Left colon (tissue), 2 donors: ENCODE measurements around the gene SUPT20HL2. TPM values are rescaled to one million over a fixed set of nuclear protein-coding genes. Genes with fewer than 3 reads are reported as not detected.
"Not testable (repeated sequence)": the region's sequence is repeated elsewhere in the genome, so short reads cannot be mapped to it uniquely, and the experiment has no call there.

Experiments used
- ATAC-seq: fragments of 200-7000 bp; cut with Tn5 transposase; one replicate; pipeline ENCODE4 v1.9.1; 2020; ENCODE audit warnings: mild to moderate bottlenecking, moderate library complexity
- DNase-seq, 2 donors: peaks; one replicate each; pipeline ENCODE4 v3.0.0-alpha.2; 2020
- intact Hi-C, 2 donors: fragments of 100-400 bp; cut with DNase I in 1 of 2; cut with micrococcal nuclease in 1 of 2; formaldehyde crosslinking; loops; one replicate each; pipeline versions ENCODE4 v1.11.2 to v1.14.0; 2022; cut with DNase I, micrococcal nuclease
- long read RNA-seq: library from polyadenylated mRNA; unstranded; transcript quantifications from one replicate; pipeline ENCODE4 v2.0.0, GENCODE V29; 2021
- total RNA-seq, 2 donors: library from RNA; stranded (reverse); fragmentation: NEBNext Ultra II Directional; extraction: Animal tissue kit (Norgen Biotek cat#: 25700); gene quantifications; one replicate each; pipeline ENCODE4 v1.2.1, GENCODE V29; 2021
- donor health status: DM: no; HTN: no; CAD: no.
- donor health status: DM: yes; HTN: yes; CAD: no.

Gene SUPT20HL2
- total RNA-seq: not detected
- long read RNA-seq: 0 reads

DNA sequence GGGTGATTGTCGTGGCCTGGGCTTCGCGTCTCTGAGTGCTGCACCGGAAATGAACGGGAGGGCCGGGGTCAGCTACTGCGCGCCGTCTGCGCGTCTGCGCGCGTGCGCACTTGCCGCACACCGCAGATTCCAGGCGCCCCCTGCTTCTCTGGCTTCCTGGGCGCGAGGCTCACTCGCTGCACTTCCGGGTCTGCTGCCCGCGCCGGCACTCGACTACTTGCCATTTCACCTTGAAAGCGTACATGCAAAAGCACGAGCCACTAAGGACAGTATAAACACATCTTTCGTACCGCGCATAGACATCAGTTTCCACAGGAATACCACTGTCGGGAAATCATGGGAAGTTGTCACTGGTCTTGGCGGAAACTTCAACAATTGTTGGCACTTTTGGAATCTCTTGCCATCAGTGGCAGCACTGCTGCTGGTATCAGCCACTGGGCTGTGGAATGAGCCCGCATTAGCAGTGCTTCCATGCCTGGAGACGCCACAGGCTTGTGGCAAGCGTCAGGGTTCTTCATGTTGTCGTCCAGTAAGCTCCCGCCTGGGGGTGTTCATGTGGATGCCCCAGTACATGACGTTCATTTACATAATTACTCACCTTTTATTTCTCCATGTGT, at the start of gene SUPT20HL2:
TSS of gene SUPT20HL2 (minus strand) at position 51 of the 617 bp plus-strand sequence. CDS start 754 bp downstream, outside the sequence.
- ATAC-seq (no peak), DNase-seq (no peak)
- intact Hi-C loops: no loop called here

- DNase-seq, ATAC-seq, intact Hi-C loops: not testable (repeated sequence)
These were observed 48.3 kb upstream of the SUPT20HL2 start for GRCh38 chrX:24362089-24362745.

DNA sequence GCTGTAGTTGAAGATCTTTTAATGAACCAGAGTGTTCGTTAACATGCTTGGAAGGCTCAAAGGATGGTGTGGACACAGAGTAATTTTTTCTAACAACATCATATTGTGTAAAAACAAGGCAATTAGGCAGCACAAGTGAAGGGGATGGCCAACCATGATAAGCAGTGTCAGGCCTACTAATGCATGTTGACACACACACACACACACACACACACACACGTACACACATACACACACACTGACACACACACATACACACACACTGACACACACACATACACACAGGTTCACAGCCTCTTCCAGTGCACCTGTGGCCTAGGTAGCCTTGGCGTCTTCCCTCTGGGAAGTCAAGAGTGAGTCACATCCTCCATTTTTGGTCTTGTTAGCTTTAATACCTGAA, 46.4 kb upstream of the SUPT20HL2 start, which contains the start of gene SUPT20HL1:
TSS of gene SUPT20HL1 (plus strand) at position 368 of the 400 bp plus-strand sequence. CDS start 2,122 bp downstream, outside the sequence.
- no peak for ATAC-seq
- no peak for DNase-seq
- intact Hi-C loops: no loop called here

DNA sequence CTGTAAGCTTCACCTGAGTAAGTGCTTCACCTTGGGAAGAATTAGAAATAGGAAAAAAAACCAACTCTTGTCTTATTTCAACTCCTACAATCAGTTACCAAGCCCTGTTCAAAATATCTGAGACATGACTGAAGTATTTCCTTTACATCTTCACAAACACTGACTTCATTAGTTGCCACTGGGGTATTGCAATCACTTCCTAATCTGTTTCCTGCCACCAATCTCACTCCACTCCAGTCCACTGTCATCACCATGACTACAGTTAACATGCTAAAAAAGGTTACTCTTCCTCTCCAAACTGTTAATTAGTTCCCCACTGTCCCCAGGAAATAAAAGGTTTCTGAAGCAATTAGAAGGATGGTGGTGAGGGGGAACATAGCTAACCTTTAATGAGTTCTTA, 43.2 kb upstream of the SUPT20HL2 start:
- intact Hi-C loops: no loop called here
- no peak for ATAC-seq

GRCh38 chrX:24355095-24355494, 41.2 kb upstream of the SUPT20HL2 start:
- DNase-seq (no peak), ATAC-seq (no peak)
- intact Hi-C loops: no loop called here

More for the DNA sequence above, 43.2 kb upstream of the SUPT20HL2 start:
- DNase-seq: no peak

DNA sequence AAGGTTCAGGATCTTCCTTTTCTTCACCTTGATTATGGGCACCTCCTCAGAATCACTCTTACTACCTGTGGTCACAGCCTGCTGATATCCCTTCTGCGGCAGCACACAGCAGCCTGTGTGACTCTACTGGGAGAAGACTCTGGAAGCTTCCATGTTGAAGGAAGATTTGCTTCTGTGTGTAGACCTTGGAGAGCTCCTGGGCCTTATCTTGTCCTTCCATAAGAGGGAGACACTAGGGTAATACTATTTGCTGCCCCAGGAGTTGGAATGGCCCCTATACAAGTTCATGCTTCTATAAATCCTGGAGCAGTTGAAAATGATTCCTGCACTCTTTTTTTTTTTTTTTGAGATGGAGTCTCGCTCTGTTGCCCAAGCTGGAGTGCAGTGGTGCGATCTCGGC, 36.3 kb upstream of the SUPT20HL2 start:
- intact Hi-C loops: no loop called here
- DNase-seq: no peak
- ATAC-seq: no peak

- intact Hi-C loops: no loop called here
- ATAC-seq: no peak
- DNase-seq: no peak
These were observed 34.0 kb upstream of the SUPT20HL2 start for GRCh38 chrX:24347881-24348280.

DNA sequence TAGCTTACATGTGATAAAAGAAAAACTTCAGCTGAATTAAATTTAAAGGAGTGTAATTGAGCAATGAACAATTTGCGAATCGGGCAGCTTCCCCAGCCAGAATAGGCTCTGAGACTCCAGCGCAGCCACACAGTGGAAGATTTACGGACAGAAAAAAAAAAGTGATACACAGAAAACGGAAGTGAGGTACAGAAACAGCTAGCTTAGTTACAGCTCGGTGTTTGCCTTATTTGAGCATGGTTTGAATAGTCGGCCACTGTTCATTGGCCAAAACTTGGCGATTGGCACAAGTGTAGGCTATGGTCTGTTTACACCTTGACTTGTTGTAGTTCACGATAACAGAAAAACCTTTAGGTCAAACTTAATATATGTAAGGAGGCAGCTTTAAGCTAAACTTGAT, 29.9 kb upstream of the SUPT20HL2 start:
- DNase-seq (no peak), ATAC-seq (no peak)
- intact Hi-C loops: no loop called here

DNA sequence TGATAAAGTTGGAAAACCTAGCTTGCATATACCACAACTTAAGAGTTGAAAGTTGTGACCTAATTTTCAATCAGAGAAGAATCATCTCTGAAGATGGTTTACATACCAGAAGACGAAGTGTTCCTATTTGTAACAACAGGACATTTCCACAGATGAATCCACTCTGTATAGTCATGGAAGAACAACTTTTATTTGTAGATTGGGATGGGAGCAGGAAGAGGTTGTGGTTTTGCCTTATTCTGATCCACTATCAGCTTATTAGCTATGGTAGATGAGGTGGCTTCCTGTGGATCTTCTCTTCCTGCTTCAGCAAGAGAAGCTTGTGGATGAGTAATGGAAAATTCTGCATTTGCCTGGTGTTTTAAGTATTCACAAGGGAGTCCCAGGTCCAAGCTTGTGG, 27.9 kb upstream of the SUPT20HL2 start:
- intact Hi-C loops: no loop called here
- no peak for ATAC-seq
- no peak for DNase-seq

DNA sequence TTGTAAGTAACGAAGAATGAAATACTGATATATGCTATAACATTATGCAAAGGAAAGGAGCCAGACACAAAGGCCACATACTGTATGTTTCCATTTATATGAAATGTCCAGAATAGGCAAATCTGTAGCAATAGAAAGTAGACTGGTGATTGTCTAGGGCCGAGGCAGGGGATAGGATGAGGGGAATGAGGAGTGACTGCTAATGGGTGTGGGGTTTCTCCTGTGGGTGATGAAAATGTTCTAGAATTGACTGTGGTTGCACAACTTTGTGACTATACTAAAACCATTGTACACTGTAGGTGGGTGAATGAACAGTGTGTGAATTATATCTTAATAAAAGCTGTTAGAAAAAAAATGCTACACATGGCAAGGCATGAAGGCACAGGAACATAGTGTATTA, 26.6 kb upstream of the SUPT20HL2 start:
- DNase-seq: no peak
- no peak for ATAC-seq
- intact Hi-C loops: no loop called here

- intact Hi-C loops: no loop called here
- ATAC-seq (no peak), DNase-seq (no peak)
These were observed 26.0 kb upstream of the SUPT20HL2 start for GRCh38 chrX:24339911-24340310.

- intact Hi-C loops: no loop called here
- ATAC-seq: no peak
- DNase-seq: no peak
These were observed 22.0 kb upstream of the SUPT20HL2 start for GRCh38 chrX:24335871-24336270.

- intact Hi-C loops: no loop called here
- no peak for DNase-seq
- ATAC-seq: no peak
These were observed 20.6 kb upstream of the SUPT20HL2 start for GRCh38 chrX:24334461-24334860.

DNA sequence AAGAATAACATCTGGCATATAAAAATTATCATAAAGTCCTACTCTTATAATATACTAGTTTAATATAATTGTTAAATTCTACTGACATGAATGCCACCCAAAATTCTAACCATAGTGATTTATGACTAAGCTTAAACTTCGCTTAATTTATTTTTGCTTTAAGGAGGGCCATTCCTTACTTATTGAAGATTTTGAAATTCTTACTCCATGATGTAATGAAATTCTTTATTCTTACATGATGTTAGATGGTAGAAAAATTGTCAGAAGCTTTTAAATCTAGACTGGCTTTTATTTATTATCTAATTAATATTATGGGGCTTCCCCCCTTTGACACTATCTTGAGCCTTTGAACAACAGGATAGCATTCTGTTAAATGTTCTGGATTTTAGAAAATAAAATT, 19.5 kb upstream of the SUPT20HL2 start:
- intact Hi-C loops: no loop called here
- DNase-seq (no peak), ATAC-seq (no peak)

DNA sequence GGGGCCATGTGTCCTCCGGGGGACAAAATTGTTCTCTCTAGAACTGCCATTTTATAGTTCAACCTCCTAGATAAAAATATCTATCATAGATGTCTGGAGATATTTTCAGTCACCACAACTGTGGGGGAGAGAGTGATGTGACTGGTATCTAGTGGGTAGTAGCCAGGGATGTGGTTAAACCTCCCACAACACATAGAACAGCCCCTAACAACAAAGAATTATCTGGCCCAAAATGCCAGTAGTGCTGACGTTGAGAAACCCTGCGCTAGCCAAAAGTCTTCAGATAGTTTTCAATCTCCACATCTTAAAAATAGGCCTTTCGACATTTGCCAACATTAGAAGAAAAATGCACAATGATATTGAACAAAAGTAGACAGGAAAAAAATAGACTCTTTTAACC, 19.0 kb upstream of the SUPT20HL2 start:
- intact Hi-C loops: no loop called here
- ATAC-seq (no peak), DNase-seq (no peak)

GRCh38 chrX:24325231-24325630, 11.4 kb upstream of the SUPT20HL2 start:
- intact Hi-C loops: no loop called here
- ATAC-seq (no peak), DNase-seq (no peak)

GRCh38 chrX:24321741-24322395, 8.0 kb upstream of the SUPT20HL2 start:
- no peak for DNase-seq
- no peak for ATAC-seq
- intact Hi-C loops: no loop called here

DNA sequence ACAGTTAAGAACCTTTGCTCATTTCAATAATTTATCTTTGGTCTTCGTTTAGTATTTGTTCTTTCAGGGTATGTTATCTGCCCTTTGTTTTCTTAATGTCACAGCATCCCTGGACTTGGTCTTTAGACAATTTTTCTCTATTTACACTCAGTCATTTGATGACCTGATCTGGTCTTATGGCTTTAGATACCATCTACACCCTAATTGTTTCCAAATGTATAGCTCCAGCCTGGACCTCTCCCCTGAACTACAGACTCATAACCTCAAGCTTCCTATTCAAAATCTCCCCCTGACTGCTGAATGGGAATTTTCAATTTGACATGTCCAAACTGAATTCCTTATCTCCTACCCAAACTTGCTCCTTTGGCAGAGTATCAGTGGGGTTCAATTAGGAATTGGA, 3.7 kb upstream of the SUPT20HL2 start:
- ATAC-seq: no peak
- intact Hi-C loops: no loop called here
- no peak for DNase-seq

DNA sequence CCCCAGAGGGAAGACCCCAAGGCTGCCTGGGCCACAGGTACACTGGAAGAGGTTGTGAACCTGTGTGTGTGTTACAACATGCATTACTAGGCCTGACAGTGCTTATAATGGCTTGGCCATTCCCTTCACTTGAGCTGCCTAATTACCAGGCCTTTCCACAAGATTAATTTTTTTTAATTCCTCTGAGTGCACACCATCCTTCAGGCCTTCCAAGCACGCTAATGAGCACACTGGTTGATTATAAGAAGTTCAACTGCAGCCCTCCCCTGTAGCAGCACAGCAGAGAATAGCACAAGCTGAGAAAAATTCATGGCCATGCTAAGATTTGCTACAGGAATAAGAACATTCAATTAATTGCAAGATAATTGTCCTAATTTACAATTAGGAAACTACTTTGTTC, 2.2 kb upstream of the SUPT20HL2 start:
- DNase-seq (no peak), ATAC-seq (no peak)
- intact Hi-C loops: no loop called here

DNA sequence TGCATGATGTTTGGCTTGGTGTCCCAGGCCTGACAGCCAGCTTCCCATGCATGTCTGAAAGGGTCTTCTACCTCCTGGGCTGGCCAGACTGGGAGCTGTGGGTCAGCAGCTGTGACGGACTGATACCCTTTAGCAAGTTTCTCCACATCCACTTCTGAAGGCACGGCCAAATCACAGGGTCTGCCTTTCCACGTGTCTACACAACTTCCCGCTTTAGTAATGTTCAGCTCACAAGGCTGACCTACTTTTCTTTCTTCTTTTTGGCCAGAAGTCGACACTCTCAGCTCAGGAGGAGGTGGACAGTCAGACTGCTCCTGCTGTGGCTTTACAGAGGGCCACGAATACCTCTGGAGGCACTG, 1.6 kb downstream of the SUPT20HL2 start:
- DNase-seq, intact Hi-C loops, ATAC-seq: not testable (repeated sequence)
